Neural progenitor cell (in vitro differentiated cells): ENCODE data around the gene S1PR2.

Source experiments
- EZH2 ChIP-seq: fragments of 200-600 bp; sonication (generic); IDR thresholded peaks from 2 replicates; pipeline ENCODE4 v1.6.1; 2017; ENCODE audit warnings: antibody characterized with exemption, mild to moderate bottlenecking, moderate library complexity
- EZH2phosphoT487 ChIP-seq: fragments of 200-600 bp; sonication (generic); IDR thresholded peaks from 2 replicates; pipeline ENCODE4 v1.6.1; 2017; ENCODE audit warnings: antibody characterized with exemption
- TF ChIP-seq, protein P1 (sequence below): fragments of 200-600 bp; sonication (generic); IDR thresholded peaks from 2 replicates; pipeline ENCODE4 v1.5.1; 2017; ENCODE audit warnings: antibody characterized with exemption, mild to moderate bottlenecking

DNA sequence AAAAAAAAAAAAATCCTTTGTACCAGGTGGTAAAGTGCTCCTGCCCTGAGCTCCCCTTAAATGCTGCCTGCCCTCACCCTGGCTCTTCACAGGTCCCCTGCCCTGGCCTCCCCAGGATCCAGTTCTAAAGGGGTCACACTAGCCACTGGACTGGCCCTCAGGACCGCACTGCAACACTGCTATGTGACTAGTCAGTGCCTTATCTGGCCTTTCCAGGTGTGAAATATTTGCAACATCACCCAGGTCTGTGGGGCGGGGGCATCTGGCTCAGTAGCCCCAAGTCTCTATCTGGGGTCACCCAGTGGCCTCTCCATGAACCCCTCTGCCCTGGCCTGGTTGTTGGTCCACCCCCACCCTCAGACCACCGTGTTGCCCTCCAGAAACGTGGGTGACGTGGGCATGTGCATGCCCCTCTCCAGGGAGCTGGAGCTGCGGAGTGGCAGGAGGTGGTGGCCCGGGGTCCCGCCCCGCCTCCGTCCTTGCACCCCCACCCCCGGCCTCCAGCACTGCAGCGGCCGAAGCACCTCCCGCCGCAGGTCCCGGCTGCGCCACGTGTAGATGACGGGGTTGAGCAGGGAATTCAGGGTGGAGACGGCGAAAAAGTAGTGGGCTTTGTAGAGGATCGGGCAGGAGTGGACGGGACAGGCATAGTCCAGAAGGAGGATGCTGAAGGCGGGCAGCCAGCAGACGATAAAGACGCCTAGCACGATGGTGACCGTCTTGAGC lies 7.5 kb downstream of the S1PR2 start:
- TF ChIP-seq, protein P1, sequence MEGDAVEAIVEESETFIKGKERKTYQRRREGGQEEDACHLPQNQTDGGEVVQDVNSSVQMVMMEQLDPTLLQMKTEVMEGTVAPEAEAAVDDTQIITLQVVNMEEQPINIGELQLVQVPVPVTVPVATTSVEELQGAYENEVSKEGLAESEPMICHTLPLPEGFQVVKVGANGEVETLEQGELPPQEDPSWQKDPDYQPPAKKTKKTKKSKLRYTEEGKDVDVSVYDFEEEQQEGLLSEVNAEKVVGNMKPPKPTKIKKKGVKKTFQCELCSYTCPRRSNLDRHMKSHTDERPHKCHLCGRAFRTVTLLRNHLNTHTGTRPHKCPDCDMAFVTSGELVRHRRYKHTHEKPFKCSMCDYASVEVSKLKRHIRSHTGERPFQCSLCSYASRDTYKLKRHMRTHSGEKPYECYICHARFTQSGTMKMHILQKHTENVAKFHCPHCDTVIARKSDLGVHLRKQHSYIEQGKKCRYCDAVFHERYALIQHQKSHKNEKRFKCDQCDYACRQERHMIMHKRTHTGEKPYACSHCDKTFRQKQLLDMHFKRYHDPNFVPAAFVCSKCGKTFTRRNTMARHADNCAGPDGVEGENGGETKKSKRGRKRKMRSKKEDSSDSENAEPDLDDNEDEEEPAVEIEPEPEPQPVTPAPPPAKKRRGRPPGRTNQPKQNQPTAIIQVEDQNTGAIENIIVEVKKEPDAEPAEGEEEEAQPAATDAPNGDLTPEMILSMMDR: no peak
- no peak for TF ChIP-seq EZH2
- TF ChIP-seq EZH2phosphoT487: no peak
